Activated CD8-positive, alpha-beta T cell treated with anti-CD3 and anti-CD28 coated beads, Interleukin-2, amount 10 ng/mL, durations not matched to agents 7 days and 5 days (primary cell): ENCODE results near the gene ACTN3. TPM values are rescaled to one million over a fixed set of nuclear protein-coding genes. Genes with fewer than 3 reads are reported as not detected.
A peak's percentile ranks its signal among the peaks of the same experiment; 100 is the strongest.
"Not testable (repeated sequence)": the region's sequence is repeated elsewhere in the genome, so short reads cannot be mapped to it uniquely, and the experiment has no call there.

ENCODE experiments used
- ATAC-seq: fragments of 150-1000 bp; cut with Tn5 transposase; one replicate; pipeline ENCODE4 v1.10.0; 2021; ENCODE audit warnings: moderate library complexity
- CTCF ChIA-PET: fragments of 350-600 bp; sonication (Branson Sonifier 250); formaldehyde crosslinking; loops from one replicate; lab custom pipeline; 2021; ENCODE audit warnings: antibody characterized with exemption; lab: Charles Lee
- POLR2A ChIA-PET: fragments of 350-600 bp; sonication (Branson Sonifier 250); formaldehyde crosslinking; loops from one replicate; lab custom pipeline; 2021; ENCODE audit warnings: antibody characterized with exemption; lab: Charles Lee
- DNase-seq: peaks from one replicate; pipeline ENCODE4 v3.0.0-alpha.2; 2020
- H3K27ac Mint-ChIP-seq: one replicate; pipeline ENCODE4 v1.8.0; 2021; ENCODE audit warnings: mild to moderate bottlenecking, mixed read lengths
- H3K27me3 Mint-ChIP-seq: one replicate; pipeline ENCODE4 v1.8.0; 2021; ENCODE audit warnings: low read depth, mixed read lengths
- H3K36me3 Mint-ChIP-seq: one replicate; pipeline ENCODE4 v1.8.0; 2021; ENCODE audit warnings: low read depth, mixed read lengths
- H3K4me1 Mint-ChIP-seq: one replicate; pipeline ENCODE4 v1.8.0; 2021; ENCODE audit warnings: low read depth, mixed read lengths
- H3K4me3 Mint-ChIP-seq: one replicate; pipeline ENCODE4 v1.8.0; 2021; ENCODE audit warnings: mild to moderate bottlenecking, mixed read lengths
- H3K9me3 Mint-ChIP-seq: one replicate; pipeline ENCODE4 v1.8.0; 2022; ENCODE audit warnings: mixed read lengths; ENCODE audit not compliant: insufficient read depth
- total RNA-seq, 2 experiments: library from RNA; stranded (reverse); gene quantifications; one replicate each; pipeline ENCODE4 v1.2.3, GENCODE V29; 2021

The ACTN3 gene
- total RNA-seq, 2 experiments from 2014 or later = not detected

GRCh38 chr11:66603072-66603471 lies 56.4 kb downstream of the ACTN3 start:
- ATAC-seq (no peak), DNase-seq (no peak)
- Mint-ChIP-seq H3K27me3 (no peaks in the 10 kb centered on the region), H3K9me3 (no peaks in the 10 kb centered on the region), H3K27ac (peak overlapping the region; percentile 15), H3K4me3 (no peak overlapping the region), H3K4me1 (no peaks in the 10 kb centered on the region), H3K36me3 (peaks cover 16% of the 10 kb centered on the region)
- ChIA-PET POLR2A (interaction anchor here (1.1 to 1.2 kb wide), 2 partner anchors 13 to 16 kb away, joined by 3 to 4 read pairs; partner anchors contain the start of gene RBM14), CTCF (no interaction called here)

DNA sequence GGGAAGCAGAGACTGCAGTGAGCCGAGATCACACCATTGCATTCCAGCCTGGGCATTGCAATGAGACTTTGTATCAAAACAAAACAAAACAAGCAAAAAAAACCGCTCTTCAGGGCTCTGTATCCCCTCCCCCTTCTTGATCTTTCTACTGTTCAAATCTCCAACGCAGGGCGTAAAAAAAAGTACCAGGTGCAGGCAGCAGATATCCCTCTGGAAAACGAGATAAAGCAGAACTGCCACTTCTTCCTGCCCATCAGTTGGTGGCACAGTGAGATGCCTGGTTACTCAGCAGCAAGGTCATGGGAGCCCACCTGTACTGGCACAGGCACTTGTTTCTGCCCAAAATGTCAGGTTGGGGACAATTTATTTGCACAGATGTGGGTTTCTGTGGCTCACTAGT lies 57.5 kb downstream of the ACTN3 start:
- ATAC-seq = no peak
- ChIA-PET POLR2A (interaction anchor here (3.5 kb wide), 1 partner anchor 13 kb away, joined by 27 read pairs; the partner anchor contains the start of gene RBM14), CTCF (no interaction called here)
- H3K36me3 Mint-ChIP-seq = peaks cover 13% of the 10 kb centered on the region
- H3K4me1 Mint-ChIP-seq = no peaks in the 10 kb centered on the region
- no peak for DNase-seq
- no peaks in the 10 kb centered on the region for H3K9me3 Mint-ChIP-seq
- H3K27me3 Mint-ChIP-seq = no peaks in the 10 kb centered on the region
- H3K4me3 Mint-ChIP-seq = no peak overlapping the region
- no peak overlapping the region for H3K27ac Mint-ChIP-seq

DNA sequence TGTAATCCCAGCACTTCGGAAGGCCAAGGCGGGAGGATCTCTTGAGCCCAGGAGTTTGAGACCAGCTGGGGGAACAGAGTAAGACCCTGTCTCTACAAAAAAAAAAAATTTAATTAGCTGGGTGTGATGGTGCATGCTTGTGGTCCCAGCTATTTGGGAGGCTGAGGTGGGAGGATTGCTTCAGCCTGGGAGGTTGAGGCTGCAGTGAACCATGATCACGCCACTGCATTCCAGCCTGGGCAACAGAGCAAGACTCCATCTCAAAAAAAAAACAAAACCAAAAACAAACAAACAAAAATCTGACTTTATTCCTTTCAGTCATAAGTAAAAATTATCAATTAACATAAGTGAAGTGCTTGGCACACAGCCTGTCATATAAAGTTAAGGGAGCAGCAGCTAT lies 59.9 kb downstream of the ACTN3 start:
- H3K27me3 Mint-ChIP-seq, ATAC-seq, DNase-seq, H3K27ac Mint-ChIP-seq, H3K9me3 Mint-ChIP-seq, H3K4me3 Mint-ChIP-seq: not testable (repeated sequence)
- Mint-ChIP-seq H3K36me3 (peaks cover 10% of the 10 kb centered on the region), H3K4me1 (peaks cover 12% of the 10 kb centered on the region)
- POLR2A ChIA-PET = interaction anchor here (0.8 to 3.5 kb wide), 2 partner anchors 10 to 19 kb away, joined by 3 to 27 read pairs; partner anchors contain the start of gene RBM14
- CTCF ChIA-PET = interaction anchor here (1.0 kb wide), 1 partner anchor 71 kb away, joined by 5 read pairs; the partner anchor contains the start of gene RBM4B

DNA sequence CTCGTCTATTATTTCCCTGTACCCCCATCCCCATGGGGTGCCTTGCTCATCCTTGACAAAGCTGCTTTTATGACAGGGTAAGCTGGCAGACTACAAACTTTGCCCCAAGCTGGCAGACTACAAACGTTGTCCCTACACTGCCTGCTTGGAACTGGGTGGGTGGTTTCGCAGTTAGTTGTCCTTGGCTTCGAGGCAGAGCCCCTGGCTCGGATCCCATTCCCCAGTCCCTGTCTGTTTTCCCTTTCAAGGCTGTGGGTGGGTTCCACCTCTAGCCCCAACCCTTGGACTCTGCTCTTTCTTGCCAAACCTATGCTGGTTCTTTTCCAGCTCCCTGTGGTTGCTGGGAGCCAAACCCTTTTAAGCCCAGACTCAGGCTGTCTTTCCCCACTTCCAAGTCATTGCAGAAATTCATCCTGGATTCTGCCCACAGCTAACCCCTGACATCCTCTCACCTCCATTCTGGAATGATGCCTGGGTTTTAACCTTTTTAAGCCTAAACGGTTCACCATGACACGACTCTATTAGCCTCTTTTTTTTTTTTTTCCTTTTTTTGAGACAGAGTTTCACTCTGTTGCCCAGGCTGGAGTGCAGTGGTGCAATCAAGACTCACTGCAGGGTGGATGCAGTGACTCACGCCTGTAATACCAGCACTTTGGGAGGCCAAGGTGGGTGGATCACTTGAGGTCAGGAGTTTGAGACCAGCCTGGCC lies 60.6 kb downstream of the ACTN3 start:
- DNase-seq (no peak), ATAC-seq (no peak)
- H3K36me3 Mint-ChIP-seq = peaks cover 8% of the 10 kb centered on the region
- H3K4me3 Mint-ChIP-seq = no peak overlapping the region
- H3K27ac Mint-ChIP-seq = no peak overlapping the region
- POLR2A ChIA-PET = interaction anchor here (3.5 kb wide), 1 partner anchor 10 kb away, joined by 27 read pairs; the partner anchor contains the start of gene RBM14
- H3K4me1 Mint-ChIP-seq = peaks cover 12% of the 10 kb centered on the region
- no peaks in the 10 kb centered on the region for H3K9me3 Mint-ChIP-seq
- H3K27me3 Mint-ChIP-seq = no peaks in the 10 kb centered on the region
- CTCF ChIA-PET = interaction anchor here (1.0 kb wide), 1 partner anchor 71 kb away, joined by 5 read pairs; the partner anchor contains the start of gene RBM4B

GRCh38 chr11:66609721-66610617 lies 63.3 kb downstream of the ACTN3 start:
- Mint-ChIP-seq H3K36me3 (peaks cover 8% of the 10 kb centered on the region), H3K27ac (peak overlapping the region; percentile 55), H3K9me3 (no peaks in the 10 kb centered on the region), H3K4me3 (no peak overlapping the region), H3K4me1 (peaks cover 13% of the 10 kb centered on the region), H3K27me3 (no peaks in the 10 kb centered on the region)
- DNase-seq = no peak
- ATAC-seq = peak; percentile 40
- CTCF ChIA-PET = interaction anchor here (0.7 to 1.8 kb wide), 4 partner anchors 9 to 68 kb away, joined by 3 to 6 read pairs (median 4); partner anchors contain the start of gene RBM4B
- POLR2A ChIA-PET = interaction anchor here (0.6 to 1.2 kb wide), 6 partner anchors 9 to 68 kb away, joined by 3 to 6 read pairs (median 4); no protein-coding TSS in a partner anchor

DNA sequence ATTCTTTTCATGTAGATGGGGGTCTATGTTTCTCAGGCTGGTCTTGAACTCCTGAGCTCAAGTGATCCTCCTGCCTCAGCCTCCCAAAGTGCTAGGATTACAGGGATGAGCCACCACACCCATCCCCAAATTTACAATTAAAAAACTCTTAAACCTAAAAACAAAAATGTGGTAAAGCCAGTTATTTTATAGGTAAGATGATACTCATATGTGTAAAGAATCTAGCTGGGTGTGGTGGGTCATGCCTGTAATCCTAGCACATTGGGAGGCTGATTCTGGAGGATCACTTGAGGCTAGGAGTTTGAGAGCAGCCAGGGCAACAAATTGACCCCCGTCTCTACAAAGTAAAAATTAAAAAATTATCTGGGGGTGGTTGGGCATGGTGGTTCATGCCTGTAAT lies 65.8 kb downstream of the ACTN3 start:
- Mint-ChIP-seq H3K27me3 (no peaks in the 10 kb centered on the region), H3K4me3 (no peak overlapping the region), H3K9me3 (no peaks in the 10 kb centered on the region), H3K36me3 (peaks cover 21% of the 10 kb centered on the region), H3K27ac (no peak overlapping the region), H3K4me1 (peaks cover 22% of the 10 kb centered on the region)
- POLR2A ChIA-PET = interaction anchor here (0.6 to 0.7 kb wide), 2 partner anchors 28 to 267 kb away, joined by 3 to 4 read pairs; no protein-coding TSS in a partner anchor
- CTCF ChIA-PET = interaction anchor here (1.3 to 2.4 kb wide), 2 partner anchors 20 to 146 kb away, joined by 3 to 8 read pairs; partner anchors contain the start of genes CCDC87 and CCS
- DNase-seq (no peak), ATAC-seq (no peak)

Other genes starting within 250 kb of the ACTN3 start
- gene CD248, start 229.9 kb upstream of the ACTN3 start, total RNA-seq = 10 to 100 TPM; 79.5 to 80.8 TPM
- gene RIN1, start 210.5 kb upstream of the ACTN3 start, total RNA-seq = 1 to 10 TPM; 1.3 TPM
- 10 to 100 TPM; 53.2 to 57.1 TPM for gene BRMS1, start 201.8 kb upstream of the ACTN3 start, total RNA-seq
- 1 to 10 TPM; 7.6 TPM for gene B4GAT1, start 199.3 kb upstream of the ACTN3 start, total RNA-seq
- 10 to 100 TPM; 10.0 to 11.1 TPM for gene SLC29A2, start 175.1 kb upstream of the ACTN3 start, total RNA-seq
- gene NPAS4, start 125.9 kb upstream of the ACTN3 start, total RNA-seq = under 1 TPM; 0.18 to 0.34 TPM
- gene MRPL11, start 108.1 kb upstream of the ACTN3 start, total RNA-seq = 100 to 1,000 TPM in 1 of 2 experiments, 10 to 100 TPM in 1; 93.7 to 100 TPM
- gene PELI3, start 80.0 kb upstream of the ACTN3 start, total RNA-seq = 1 to 10 TPM; 5.1 to 5.8 TPM
- gene DPP3, start 66.5 kb upstream of the ACTN3 start, total RNA-seq = 10 to 100 TPM; 73.3 to 79.1 TPM
- gene BBS1, start 36.3 kb upstream of the ACTN3 start, total RNA-seq = 10 to 100 TPM; 10.6 to 14.0 TPM
- gene ZDHHC24, start 855 bp upstream of the ACTN3 start, total RNA-seq = 10 to 100 TPM; 15.5 to 15.9 TPM
- gene CTSF, start 21.7 kb downstream of the ACTN3 start, total RNA-seq = under 1 TPM; 0.70 to 0.90 TPM
- gene CCDC87, start 46.2 kb downstream of the ACTN3 start, total RNA-seq = under 1 TPM; 0.55 to 0.70 TPM
- 10 to 100 TPM; 29.3 to 32.5 TPM for gene CCS, start 46.3 kb downstream of the ACTN3 start, total RNA-seq
- 100 to 1,000 TPM; 168 to 182 TPM for gene RBM14, start 69.7 kb downstream of the ACTN3 start, total RNA-seq
- 100 to 1,000 TPM; 118 to 121 TPM for gene RBM4, start 91.8 kb downstream of the ACTN3 start, total RNA-seq
- gene RBM4B, start 131.0 kb downstream of the ACTN3 start, total RNA-seq = 10 to 100 TPM; 18.7 to 21.5 TPM
- gene SPTBN2, start 182.3 kb downstream of the ACTN3 start, total RNA-seq = under 1 TPM in 1 of 2 experiments, not detected in 1; 0.31 TPM